NB4 (cell line): Measurements from ENCODE around the gene SIL1.
"Not testable (repeated sequence)": the region's sequence is repeated elsewhere in the genome, so short reads cannot be mapped to it uniquely, and the experiment has no call there.

Experiments
- DNase-seq: peaks from one replicate; pipeline ENCODE4 v3.0.0; 2010; ENCODE audit warnings: low read depth
- H3K4me3 ChIP-seq: one replicate; pipeline ENCODE4 v1.5.1; 2011; ENCODE audit warnings: mild to moderate bottlenecking, low read depth, low read length, moderate library complexity
- CTCF ChIP-seq: IDR thresholded peaks from one replicate; pipeline ENCODE4 v1.5.1; 2012; ENCODE audit warnings: low read depth, low read length
- MAX ChIP-seq: IDR thresholded peaks from 2 replicates; pipeline ENCODE4 v1.6.1; 2011; ENCODE audit warnings: low read depth, low read length
- MYC ChIP-seq: IDR thresholded peaks from 2 replicates; pipeline ENCODE4 v1.6.1; 2011; ENCODE audit warnings: low read depth, low read length
- POLR2A ChIP-seq: IDR thresholded peaks from 2 replicates; pipeline ENCODE4 v1.6.1; 2011; ENCODE audit warnings: mild to moderate bottlenecking; ENCODE audit not compliant: insufficient read length; ENCODE audit errors: extremely low read depth

The SIL1 gene

GRCh38 chr5:139120521-139120920, 77.6 kb downstream of the SIL1 start:
- TF ChIP-seq MAX: no peak
- TF ChIP-seq CTCF: no peak
- TF ChIP-seq POLR2A: no peak
- TF ChIP-seq MYC: no peak
- H3K4me3 ChIP-seq: no peak overlapping the region
- DNase-seq: no peak

GRCh38 chr5:139118804-139119203, 79.4 kb downstream of the SIL1 start:
- TF ChIP-seq POLR2A (no peak), CTCF (no peak), MYC (no peak), MAX (no peak)
- no peak for DNase-seq
- no peak overlapping the region for H3K4me3 ChIP-seq

- no peak for TF ChIP-seq POLR2A
- DNase-seq: no peak
- no peak overlapping the region for H3K4me3 ChIP-seq
These were observed 80.8 kb downstream of the SIL1 start for GRCh38 chr5:139117342-139117884.

GRCh38 chr5:139116100-139116655, 82.0 kb downstream of the SIL1 start:
- DNase-seq: no peak
- H3K4me3 ChIP-seq: no peak overlapping the region
- no peak for TF ChIP-seq MAX
- TF ChIP-seq POLR2A: no peak
- TF ChIP-seq CTCF: no peak
- no peak for TF ChIP-seq MYC

- no peak for TF ChIP-seq POLR2A
- no peak for TF ChIP-seq MAX
- TF ChIP-seq CTCF: no peak
- TF ChIP-seq MYC: no peak
- no peak overlapping the region for H3K4me3 ChIP-seq
- no peak for DNase-seq
These were observed 84.3 kb downstream of the SIL1 start for GRCh38 chr5:139113892-139114291.

GRCh38 chr5:139112362-139112761, 85.8 kb downstream of the SIL1 start:
- not testable (repeated sequence) for DNase-seq, H3K4me3 ChIP-seq

GRCh38 chr5:139110526-139111168, 87.5 kb downstream of the SIL1 start:
- TF ChIP-seq MAX: no peak
- no peak for DNase-seq

More at GRCh38 chr5:139110526-139111168, 87.5 kb downstream of the SIL1 start:
- H3K4me3 ChIP-seq: no peak overlapping the region
